Brain pericyte (primary cell): ENCODE results near the gene GAK.
"Not testable (repeated sequence)": the region's sequence is repeated elsewhere in the genome, so short reads cannot be mapped to it uniquely, and the experiment has no call there.

Experiments used
- DNase-seq: peaks from one replicate; pipeline ENCODE4 v3.0.0-alpha.2; 2012; ENCODE audit warnings: low read depth, low spot score

GAK gene

GRCh38 chr4:819401-820229, 112.5 kb downstream of the GAK start:
- no peak for DNase-seq

- no peak for DNase-seq
Measured at GRCh38 chr4:818106-818921, 113.8 kb downstream of the GAK start.

- DNase-seq: no peak
Measured at GRCh38 chr4:815464-816146, 116.5 kb downstream of the GAK start.

GRCh38 chr4:814312-814850, 117.7 kb downstream of the GAK start:
- DNase-seq: no peak

- no peak for DNase-seq
Measured at GRCh38 chr4:813900-814299, 118.2 kb downstream of the GAK start.

GRCh38 chr4:808860-809570, 123.1 kb downstream of the GAK start:
- DNase-seq: no peak

- DNase-seq: no peak
Measured at GRCh38 chr4:807792-808191, 124.3 kb downstream of the GAK start.

GRCh38 chr4:806979-807378, 125.1 kb downstream of the GAK start:
- not testable (repeated sequence) for DNase-seq

- no peak for DNase-seq
Measured at GRCh38 chr4:804804-805203, 127.3 kb downstream of the GAK start.

- DNase-seq: no peak
Measured at GRCh38 chr4:803884-804283, 128.2 kb downstream of the GAK start.

- no peak for DNase-seq
Measured at GRCh38 chr4:801436-802124, 130.5 kb downstream of the GAK start.
